Renal cortical epithelial cell (primary cell): Measurements from ENCODE around the gene ESPL1. TPM values are rescaled to one million over a fixed set of nuclear protein-coding genes. Genes with fewer than 3 reads are reported as not detected.

Source experiments
- DNase-seq: peaks from one replicate; pipeline ENCODE4 v3.0.0-alpha.2; 2011; ENCODE audit warnings: low read depth
- total RNA-seq: library from RNA; depleted of rRNA; stranded (reverse); fragments of >200 nt; gene quantifications from 2 replicates; pipeline ENCODE4 v1.2.3, GENCODE V29; 2014

ESPL1 gene
- total RNA-seq, 1 donor from 2014 or later, result 0.70 TPM

DNA sequence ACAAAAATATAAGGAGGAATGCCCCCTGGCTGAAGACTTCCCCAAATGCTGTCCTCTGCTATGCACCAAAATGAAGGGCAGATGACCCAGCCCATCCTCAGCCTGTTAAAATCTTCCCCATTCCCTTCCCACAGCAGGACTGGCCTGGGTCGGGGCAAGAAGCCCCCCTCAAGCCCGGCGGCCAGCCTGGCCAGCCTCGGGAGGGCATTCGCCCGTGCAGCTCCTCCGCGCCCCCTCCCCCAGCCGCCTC is 36.5 kb upstream of the ESPL1 start:
- no peak for DNase-seq

DNA sequence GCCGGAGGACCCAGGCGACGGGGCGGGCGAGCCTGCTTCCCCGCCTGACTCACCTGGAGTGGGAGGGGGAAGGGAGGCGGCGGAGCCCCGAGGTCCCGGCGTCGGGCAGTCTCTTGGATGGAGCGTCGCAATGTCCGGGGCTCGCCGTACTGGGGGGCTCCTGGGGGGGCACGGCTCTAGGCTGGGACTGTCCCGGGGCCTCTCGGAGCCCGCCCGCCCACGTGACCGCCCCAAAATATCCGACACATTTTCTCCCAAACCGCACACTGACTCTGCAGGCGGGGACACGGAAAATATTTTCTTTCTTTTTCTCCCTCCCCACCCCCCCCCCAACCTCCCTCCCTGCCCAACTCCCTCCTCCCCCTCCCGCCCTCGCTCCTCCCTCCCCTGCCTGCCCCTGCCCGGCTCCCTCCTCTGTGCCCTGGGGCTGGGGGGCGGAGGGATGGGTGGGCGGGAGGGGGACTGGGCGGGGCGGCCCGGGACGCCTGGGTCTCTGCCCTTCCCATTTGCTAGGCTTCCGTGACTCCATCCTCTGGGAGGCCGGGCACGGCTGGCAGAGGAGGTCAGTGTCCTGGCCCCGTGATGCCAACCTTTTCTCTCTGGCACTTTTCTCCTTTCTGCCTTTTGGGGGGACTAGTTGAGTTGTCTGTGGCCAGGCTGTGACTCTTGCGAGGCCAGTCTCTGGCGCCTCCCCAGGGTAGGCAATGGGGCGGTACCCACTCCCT is 36.0 kb upstream of the ESPL1 start, which contains the start of gene RARG:
RARG (minus strand) TSS at position 289 of the 725 bp plus-strand sequence. CDS start 4,664 bp downstream, outside the sequence.
- DNase-seq, result peak; percentile 51

DNA sequence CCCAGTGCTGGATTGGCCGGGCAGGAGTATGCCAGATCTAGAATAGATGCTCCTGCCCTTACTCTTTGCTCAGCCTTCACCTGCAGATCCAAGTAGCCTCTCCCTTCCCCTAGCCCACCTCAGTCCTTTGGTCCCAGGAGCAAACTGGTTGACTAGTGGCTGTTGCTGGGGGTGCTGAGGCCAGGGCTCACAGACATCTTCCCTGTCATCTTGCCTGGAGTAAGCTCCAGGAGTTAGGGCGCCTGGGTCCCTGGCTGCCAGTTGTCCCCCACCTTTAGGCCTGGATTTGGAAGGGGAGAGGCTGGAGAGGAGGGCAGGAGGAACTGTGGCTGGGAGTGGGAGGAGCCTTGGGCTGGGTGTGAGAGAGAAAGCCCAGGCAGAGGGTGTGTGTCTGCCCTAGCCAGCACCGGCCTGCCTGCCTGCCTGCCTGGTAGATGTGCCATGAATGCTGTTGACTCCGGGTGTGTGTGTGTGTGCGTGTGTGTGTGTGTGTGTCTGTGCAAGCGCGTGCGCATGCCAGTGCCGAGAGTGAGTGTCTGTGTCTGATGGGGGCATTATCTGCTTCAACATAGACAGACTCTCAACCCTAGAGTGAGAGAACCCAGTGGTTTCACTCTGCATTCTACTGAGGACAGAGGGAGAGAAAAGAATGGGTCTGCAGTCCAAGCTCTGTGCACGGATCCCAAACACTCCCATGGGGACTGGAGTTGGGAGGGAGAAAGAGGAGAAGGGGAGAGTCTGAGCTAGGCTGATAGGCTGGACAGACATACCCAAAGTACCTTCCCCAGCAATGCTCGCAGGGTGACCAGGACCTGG is 35.2 kb upstream of the ESPL1 start:
- DNase-seq, result peak; percentile 35

GRCh38 chr12:53233671-53234121 is 34.4 kb upstream of the ESPL1 start:
- no peak for DNase-seq

GRCh38 chr12:53234271-53234914 is 33.7 kb upstream of the ESPL1 start:
- no peak for DNase-seq

DNA sequence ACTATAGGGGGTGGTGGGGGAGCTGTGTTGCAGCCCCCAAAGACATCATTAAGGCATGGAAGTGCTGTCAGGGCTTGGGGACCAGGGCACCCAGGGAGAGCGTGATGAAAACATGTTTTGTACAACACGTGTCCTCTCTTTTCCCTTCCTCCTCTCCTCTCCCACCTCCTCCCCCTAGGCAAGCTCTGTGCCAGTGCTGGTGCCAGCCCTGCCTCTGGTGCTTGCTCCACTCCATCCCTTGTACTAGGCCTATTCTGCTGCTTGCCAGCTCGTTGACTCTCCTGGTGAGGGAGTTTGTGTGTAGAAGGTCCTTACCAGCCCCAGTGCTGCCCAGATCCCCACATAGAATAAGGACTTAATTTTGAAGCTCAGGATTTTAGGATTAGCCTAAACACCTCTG is 32.9 kb upstream of the ESPL1 start:
- no peak for DNase-seq

DNA sequence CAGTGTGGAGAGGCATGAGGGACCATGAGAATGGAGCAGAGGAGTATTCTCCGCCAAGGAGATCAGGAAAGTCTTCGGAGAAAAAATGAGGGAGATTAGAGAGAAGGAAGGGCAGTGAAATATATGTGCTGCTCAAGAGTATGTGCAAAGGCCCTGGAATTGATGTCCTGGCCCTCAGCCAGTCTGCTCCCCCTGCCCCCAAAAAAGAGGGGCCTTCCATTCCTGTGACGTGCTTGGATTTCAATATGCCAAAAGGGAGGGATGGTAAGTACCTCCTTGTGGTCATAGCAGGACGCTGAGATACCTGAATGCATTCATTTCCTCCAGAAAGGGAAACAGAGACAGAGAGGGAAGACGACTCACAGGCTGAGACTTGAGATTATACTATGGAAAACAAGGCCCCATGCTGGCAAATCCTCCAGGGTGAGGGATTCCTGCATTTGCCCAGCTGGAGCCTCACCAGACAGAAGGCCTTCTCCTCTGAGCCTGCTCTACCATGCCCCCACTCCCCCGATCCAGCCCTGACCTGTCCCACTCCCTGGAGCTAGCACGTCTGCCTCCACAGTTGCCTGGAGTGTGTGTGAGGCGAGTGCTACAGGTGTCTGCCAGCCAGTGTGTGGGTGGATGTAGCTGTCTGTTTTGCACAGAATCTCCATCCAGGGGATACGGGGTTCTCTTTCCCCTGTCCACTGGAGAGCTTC is 32.2 kb upstream of the ESPL1 start:
- no peak for DNase-seq

DNA sequence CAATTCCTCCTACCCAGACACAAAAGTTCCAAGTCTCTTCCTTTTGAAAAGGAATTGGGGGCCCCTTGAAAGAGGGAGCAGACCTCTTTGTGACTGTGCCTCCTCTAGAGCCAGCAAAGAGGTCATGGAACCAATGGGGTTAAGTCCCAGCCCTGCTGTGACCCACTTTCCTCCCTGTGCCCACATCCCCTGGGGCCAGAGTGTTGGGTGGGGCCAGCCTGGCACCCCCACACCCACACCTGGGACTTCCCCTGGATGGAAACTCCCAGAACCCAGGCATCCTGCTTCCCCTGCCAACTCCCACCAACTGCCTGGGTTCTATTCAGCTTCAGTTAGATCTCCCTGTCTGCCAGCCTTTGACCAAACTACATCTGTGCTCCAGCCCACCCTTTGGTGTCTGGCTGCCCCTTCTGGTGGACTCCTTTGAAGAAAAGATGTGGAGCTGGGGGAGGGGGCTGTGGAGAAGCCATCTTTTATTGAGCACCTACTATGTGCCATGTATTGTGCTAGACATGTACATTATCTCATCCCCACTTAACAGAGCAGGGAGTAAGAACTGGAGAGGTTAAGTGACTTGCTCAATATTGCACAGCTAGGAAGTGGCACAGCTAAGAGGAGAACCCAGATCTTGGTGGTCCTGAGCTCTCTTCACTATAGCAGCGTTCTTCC is 31.5 kb upstream of the ESPL1 start:
- DNase-seq, result no peak

- no peak for DNase-seq
Observed at GRCh38 chr12:53239643-53240258, 28.3 kb upstream of the ESPL1 start.

DNA sequence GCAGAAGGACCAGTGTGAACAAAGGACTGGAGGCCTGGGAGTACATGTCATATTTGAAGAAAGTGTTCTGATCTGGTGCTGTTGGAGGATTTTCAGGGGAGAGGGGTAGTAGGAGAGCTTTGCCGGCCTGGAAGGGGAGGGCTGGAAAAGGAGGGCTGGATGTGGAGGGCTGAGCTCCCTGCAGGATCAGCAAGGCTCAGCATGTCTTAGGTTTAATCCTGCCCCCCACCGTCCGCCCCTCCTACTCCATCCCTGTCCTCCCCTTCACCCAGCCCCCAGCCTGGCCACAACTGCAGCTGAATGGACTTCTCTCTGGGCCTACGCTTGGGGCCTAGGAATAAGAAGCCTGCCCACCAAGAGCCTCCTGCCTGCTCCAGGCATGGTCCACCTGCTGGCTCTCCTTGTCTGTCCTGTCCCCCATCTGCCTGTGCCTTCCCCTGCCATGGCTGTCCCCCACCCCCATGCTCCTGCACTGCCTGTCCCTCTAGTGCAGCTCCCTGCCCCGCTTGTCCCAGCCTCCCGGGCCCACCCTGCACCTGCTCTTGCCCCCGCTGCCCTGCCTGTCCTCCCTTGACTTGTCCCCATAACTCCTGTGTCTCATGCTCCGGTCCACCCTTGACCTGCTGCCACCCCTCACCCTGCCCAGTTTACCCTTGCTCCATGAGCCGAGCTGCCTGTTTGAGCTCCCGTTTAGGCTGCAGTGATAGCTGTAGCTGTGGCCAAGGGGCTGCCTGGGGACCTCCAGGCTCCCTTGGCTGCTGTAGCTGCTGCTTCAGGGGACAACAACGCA is 26.3 kb upstream of the ESPL1 start:
- no peak for DNase-seq

DNA sequence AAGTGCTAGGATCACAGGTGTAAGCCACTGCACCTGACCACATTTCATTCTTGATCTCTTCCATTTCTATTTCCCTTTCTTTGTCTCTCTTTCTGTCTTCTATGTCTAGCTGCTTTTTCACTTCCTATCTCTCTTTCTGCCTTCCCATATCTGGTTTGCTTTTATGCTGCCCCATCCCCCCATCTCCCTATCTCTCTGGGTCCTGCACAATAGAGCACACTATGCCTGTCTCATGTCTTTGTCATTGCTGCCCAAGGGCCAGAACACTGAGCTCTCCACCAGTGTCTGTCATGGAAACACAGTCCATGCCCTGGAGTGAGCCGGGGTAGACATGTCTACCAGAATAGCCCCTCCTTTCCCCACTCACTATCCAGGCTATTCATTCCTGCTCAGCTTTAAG is 23.8 kb upstream of the ESPL1 start:
- DNase-seq, result no peak

GRCh38 chr12:53245286-53245685 is 22.8 kb upstream of the ESPL1 start:
- no peak for DNase-seq

DNA sequence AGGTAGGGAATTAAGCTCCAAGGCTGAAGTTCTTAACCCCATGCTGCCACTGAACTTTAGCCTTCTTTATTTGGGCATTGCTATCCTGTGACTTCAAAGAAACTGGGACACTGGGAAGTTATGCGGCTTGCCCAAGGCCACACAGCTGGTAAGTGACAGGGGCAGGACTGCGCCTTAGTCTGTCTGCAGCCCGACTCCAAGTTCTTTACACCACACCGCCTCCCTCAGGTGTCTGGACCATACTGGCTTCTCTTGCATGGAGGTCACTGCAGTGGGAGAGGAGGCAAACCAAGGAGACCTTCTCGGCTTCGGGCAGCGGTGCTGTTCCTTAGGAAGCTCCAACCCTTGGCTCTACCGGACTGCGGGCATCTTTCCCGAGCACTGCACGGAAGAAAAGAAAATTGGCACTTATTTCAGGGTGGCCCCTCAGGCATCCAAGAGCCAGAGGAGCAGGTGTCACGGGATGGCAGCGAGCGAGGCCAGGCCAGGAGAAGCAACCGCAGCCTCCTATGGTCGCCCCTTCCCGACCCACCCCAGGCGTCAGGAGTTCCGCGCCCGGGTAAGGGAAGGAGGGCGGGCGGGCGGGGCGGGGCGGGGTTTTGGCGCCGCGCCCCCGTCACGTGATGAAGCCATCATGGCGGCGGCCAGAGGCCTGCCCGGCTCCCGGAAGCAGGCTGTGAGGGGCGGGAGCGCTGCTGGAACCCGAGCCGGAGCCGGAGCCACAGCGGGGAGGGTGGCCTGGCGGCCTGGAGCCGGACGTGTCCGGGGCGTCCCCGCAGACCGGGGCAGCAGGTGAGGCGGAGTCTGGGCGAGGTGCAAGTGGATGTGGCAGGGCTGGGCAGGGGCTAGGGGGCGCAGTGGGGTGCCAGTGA is 16.4 kb upstream of the ESPL1 start:
- DNase-seq, result peak; percentile 77

GRCh38 chr12:53252349-53252916 is 15.7 kb upstream of the ESPL1 start:
- no peak for DNase-seq

GRCh38 chr12:53253298-53253697 is 14.8 kb upstream of the ESPL1 start:
- no peak for DNase-seq

- no peak for DNase-seq
Observed at GRCh38 chr12:53254816-53255545, 13.1 kb upstream of the ESPL1 start.

GRCh38 chr12:53255996-53256395 is 12.1 kb upstream of the ESPL1 start:
- DNase-seq, result no peak
